ENCODE measurements around the gene POLE4.

POLE4 gene

GRCh38 chr2:74919827-74920226 is 38.6 kb upstream of the POLE4 start (continued):
- TF ChIP-seq ZSCAN18 (tag by site-specific recombination; IDR thresholded peaks at IDR 0.05): no peak
- no peak for TF ChIP-seq ZNF341 (tag by site-specific recombination; IDR thresholded peaks at IDR 0.05; ENCODE audit: low read depth)
- no peak for TF ChIP-seq ZNF19 (tag by site-specific recombination; IDR thresholded peaks at IDR 0.05; ENCODE audit: low read depth)
- TF ChIP-seq ZNF10 (tag by site-specific recombination; IDR thresholded peaks at IDR 0.05): peak; percentile 77
- no peak for TF ChIP-seq ZNF148 (tag by site-specific recombination; IDR thresholded peaks at IDR 0.05; ENCODE audit: borderline replicate concordance)
- TF ChIP-seq ZNF48 (tag by site-specific recombination; IDR thresholded peaks at IDR 0.05): no peak
- no peak for TF ChIP-seq TSHZ1 (tag by site-specific recombination; IDR thresholded peaks at IDR 0.05; ENCODE audit: borderline replicate concordance)
- TF ChIP-seq IKZF3 (tag by site-specific recombination; IDR thresholded peaks at IDR 0.05): no peak
- no peak for TF ChIP-seq ZNF324 (tag by site-specific recombination; IDR thresholded peaks at IDR 0.05)
- 0 out of 2 replicates have a peak, but pooled peaks have one; percentile 29 for TF ChIP-seq ZBTB8A (tag by site-specific recombination; IDR thresholded peaks at IDR 0.05)
- TF ChIP-seq ZNF561 (tag by site-specific recombination; IDR thresholded peaks at IDR 0.05; ENCODE audit: borderline replicate concordance): peak; percentile 67; the same call in 1 of the 2 replicates
- no peak for TF ChIP-seq INSM2 (tag by site-specific recombination; IDR thresholded peaks at IDR 0.05)
- no peak for TF ChIP-seq KLF9 (tag by site-specific recombination; IDR thresholded peaks at IDR 0.05; ENCODE audit: low read depth)
- TF ChIP-seq ZNF404 (tag by site-specific recombination; IDR thresholded peaks at IDR 0.05): no peak
- 0 out of 2 replicates have a peak, but pooled peaks have one; percentile 13 for TF ChIP-seq ZNF660 (tag by site-specific recombination; IDR thresholded peaks at IDR 0.05)

GRCh38 chr2:74921236-74921736 is 37.2 kb upstream of the POLE4 start:
- H3K9me3 ChIP-seq (ENCODE audit: control insufficient read depth, insufficient read depth, low read depth, low read length): no peaks in the 10 kb centered on the region
- ChIA-PET POLR2A (no interaction called here), CTCF (no interaction called here)
- no peak overlapping the region for H3K27ac ChIP-seq (ENCODE audit: extremely low read depth, low read depth, low read length)
- TF ChIP-seq YY2 (tag by site-specific recombination; IDR thresholded peaks at IDR 0.05): no peak
- H3K4me3 ChIP-seq (ENCODE audit: low read depth, low read length): no peak overlapping the region
- H3K4me1 ChIP-seq (ENCODE audit: control insufficient read depth, insufficient read depth, low read length): no peaks in the 10 kb centered on the region
- H3K36me3 ChIP-seq (ENCODE audit: control insufficient read depth in 2 of 2, insufficient read depth in 1 of 2, low read length in 2 of 2): no peaks in the 10 kb centered on the region

Data from HEK293 (cell line).